GM21576 (cell line): ENCODE measurements around the gene SAMD4A.

ENCODE experiments used
- ATAC-seq: cut with Tn5 transposase; IDR thresholded peaks from one replicate; pipeline ENCODE4 v1.9.1; 2021; ENCODE audit warnings: mild to moderate bottlenecking, moderate library complexity; ENCODE audit not compliant: unreplicated experiment

Gene SAMD4A

DNA sequence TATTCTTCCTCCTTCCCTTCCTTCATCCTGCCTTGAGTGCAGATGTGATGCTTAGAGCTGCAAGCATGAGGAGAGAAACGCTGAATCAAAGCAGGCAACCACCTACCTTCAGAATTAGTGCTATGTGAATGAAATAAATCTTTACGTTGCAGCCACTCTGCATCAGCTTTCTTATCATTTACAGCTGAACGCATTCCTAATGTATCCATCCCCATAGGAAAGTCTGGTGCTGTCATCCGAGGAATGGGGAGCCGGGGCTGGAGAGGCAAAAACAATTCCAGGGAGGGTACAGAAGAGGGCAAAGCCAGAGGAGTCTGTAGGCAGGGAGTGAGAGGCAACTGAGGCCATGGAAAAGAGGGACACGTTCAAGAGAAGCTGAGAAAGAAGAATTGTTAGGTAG lies 245.7 kb downstream of the SAMD4A start:
- ATAC-seq, result no peak

DNA sequence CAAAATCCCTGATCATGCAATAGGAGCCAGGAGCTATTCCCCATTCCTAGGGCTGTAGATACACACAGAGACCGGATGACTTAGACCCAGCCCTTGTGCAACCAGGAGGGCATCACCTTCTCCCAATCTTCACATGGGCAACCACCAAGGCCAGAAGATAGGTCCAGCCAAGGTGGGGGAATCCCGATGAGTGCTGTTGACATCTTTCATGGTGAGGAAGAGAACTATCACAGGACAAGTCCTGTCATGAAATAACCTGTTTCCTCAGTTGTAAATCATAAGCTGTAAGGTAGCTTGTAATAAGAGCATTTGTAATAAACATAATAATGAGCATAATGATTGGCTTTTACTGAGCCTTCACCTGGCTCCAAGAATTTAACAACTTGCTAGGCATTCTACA lies 246.2 kb downstream of the SAMD4A start:
- no peak for ATAC-seq

DNA sequence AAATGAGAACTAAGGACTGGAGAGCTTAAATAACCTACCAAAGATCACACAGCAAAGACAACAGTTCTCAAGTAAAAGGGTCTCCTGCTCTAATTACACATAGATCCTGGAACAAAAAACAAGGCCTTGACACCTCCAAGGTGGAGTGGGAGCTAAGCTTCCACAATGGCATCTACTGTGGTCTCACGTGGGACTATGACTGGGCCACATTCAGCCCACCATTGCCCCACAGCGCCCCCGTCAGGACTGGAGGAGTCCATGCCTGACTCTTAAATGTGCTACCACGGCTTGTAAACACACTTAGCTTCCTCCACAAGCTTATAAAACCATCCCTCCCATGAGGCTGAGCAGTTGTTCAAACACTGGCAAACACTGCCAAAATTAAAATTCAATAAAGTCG lies 247.1 kb downstream of the SAMD4A start:
- no peak for ATAC-seq

DNA sequence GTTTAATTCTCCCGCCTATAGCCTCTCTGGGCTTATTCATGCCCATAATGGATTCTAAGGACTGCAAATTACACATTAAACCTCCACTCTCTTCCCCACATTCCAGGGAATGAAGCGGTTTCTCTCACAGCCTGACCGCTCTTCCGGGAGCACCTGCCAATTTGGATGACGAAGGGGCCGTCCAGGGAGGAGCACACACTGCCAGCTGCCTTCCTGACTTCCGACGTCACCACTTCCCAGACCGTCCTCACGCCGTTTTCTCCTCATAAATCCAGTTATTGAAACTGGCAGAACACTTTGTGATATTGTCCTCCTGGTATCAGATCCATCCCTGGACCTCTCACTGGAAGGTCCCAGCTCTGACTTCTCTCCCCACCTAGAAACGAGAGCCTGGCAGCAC lies 248.1 kb downstream of the SAMD4A start:
- ATAC-seq, result no peak

DNA sequence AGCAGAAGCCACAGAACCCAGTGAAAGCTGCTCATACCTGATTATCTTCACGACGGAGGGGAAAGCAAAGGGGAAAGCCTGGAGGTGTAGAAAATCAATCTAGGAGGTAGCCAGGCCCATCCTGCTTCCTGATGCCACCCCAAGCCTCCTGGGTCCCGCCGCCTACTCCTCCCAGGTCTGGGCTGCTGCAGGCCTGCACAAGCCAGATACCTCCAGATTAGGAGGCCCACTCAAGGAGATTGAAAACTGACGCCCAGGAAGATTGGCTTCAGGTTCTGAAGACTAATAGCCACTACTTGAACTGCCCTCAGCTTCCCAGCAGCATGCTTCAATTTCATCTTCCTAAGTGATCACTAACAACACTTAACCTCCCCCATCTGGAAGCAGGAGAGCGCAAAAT lies 248.6 kb downstream of the SAMD4A start:
- ATAC-seq, result no peak

DNA sequence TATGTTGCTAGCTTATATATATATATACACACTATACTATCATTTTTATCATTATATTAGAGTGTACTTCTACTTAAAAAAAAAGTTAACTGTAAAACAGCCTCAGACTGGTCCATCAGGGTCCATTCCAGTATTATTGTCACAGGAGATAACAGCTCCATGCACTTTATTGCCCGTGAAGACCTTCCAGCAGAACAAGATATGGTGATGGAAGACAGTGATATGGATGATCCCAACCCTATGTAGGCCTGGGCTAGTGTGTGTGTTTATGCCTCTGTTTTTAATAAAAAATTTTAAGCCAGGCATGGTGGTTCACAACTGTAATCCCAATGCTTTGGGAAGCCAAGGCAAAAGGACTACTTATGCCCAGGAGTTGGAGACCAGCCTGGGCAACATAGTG lies 249.5 kb downstream of the SAMD4A start:
- no peak for ATAC-seq

DNA sequence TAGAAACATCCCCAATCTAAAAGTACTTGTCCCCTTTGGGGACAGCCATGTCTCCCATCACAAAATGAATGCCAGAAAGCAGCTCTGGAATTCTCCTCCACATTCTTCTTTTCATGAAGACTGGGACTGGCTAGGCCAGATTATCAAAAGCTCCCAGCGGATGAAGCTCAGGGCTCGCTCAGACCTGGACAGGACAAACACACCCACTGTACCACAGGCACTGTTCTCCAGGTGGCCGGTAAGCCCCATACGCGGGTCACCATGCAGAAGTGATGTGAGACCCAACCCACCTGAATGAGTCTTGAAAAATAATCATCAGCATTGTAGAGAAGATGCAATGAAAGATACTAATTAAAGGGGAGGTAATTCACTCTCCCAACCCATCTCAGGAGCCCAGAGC lies 250.6 kb downstream of the SAMD4A start:
- no peak for ATAC-seq

DNA sequence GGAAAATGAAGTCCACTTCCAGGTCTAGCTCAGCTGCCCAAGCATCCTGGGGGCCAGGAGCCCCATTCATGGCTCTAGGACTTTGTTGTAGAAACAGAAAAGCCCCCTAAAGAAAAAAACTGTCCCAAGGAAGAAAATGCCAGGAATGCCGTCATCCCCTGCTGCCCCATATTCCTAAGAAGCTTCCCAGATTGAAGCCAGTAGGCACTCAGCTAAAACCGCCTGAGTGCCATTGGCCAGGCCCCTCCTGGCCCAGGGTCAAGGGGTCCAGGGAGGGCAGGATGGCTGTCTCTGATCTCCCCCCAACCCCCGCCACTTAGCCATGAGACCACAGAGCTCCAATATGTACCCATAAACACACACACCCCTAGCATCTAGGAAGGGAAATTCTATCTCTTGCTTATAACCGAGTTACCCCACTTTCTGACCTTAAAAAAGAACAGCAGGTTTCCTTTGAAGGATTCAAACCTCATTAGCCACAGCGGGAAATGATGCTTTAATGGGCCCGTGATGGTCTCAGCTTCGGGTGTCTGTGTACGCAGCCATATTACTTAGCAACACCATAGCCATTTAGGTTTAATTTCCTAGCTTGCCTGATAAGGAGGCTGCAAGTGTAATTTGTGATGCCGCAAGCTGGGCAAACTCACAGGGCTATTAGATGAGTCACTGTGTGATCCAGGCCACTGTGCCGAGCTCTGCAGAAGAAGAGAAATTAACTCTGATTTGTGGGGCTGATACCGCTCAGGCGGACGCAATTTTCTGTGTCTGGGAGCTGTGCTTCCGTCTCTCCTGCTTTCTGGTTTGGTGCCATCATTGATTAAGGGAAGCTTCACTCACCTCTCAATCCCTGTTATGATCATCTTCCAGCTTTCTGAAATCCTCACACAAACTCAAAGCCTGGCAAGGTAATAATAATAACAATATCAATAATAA lies 251.5 kb downstream of the SAMD4A start:
- no peak for ATAC-seq

DNA sequence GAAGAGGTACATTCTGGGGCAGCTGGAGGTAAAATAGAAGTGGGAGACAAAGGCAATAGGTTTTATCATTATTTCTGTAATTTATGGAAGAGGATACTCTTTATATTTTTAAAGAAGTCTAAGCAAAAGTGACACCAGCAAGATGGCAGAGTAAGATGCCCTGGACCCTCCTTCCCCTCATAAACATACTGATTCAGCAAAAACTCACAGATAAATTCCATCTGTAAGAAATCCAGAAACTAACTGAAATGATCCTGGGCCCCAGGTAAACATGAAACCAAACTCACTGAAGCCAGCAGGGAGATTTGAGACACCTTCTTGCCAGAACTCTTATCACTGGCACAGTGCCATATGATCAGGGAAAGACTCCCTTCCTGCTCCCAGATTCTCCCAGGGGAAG lies 255.8 kb downstream of the SAMD4A start:
- no peak for ATAC-seq

DNA sequence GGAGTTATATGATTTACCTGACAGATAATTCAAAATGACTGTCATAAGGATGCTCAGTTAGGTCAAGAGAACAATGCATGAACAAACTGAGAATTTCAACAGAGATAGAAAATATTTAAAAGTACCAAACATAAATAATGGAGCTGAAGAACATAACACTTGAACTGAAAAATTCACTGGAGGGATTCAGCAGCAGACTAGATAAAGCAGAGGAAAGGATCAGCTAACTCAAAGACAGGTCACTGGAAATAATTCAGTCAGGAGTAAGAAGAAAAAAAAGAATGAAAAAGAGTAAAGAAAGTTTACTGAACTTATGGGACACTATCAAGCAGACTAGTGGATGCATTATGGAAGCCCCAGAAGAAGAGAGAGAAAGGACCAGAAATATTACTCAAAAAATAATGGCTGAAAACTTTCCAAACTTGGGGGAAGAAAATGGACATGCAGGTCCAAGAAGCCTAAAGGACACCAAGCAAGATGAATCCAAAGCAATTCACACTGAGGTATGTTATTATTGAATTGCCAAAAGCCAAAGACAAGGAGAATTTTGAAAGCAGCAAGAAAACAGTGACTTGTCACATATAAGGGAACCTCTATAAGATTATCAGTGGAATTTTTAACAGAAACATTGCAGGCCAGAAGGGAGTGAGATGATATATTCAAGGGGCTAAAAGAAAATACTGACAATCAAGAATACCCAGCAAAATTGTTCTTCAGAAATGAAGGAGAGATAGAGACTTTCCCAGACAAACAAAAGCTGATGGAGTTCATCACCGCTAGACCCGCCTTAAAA lies 257.0 kb downstream of the SAMD4A start:
- ATAC-seq, result no peak

DNA sequence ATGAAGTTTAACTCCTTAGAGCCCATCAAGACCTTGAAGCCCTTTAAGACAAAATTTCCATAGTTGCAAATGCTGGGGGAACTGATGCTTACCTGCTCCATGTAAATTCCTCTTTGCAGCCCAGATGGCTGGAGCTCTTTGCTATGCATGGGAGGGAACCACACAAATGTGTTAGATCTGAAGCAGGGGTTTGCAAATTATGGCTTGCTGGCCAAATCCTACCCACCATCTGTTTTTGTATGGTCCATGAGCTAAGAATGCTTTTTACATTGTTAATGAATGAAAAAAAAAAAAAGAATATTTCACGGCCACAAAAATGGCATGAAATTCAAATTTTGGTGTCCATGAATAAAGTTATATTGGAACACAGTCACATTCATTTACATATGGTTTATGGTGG lies 261.1 kb downstream of the SAMD4A start:
- no peak for ATAC-seq

DNA sequence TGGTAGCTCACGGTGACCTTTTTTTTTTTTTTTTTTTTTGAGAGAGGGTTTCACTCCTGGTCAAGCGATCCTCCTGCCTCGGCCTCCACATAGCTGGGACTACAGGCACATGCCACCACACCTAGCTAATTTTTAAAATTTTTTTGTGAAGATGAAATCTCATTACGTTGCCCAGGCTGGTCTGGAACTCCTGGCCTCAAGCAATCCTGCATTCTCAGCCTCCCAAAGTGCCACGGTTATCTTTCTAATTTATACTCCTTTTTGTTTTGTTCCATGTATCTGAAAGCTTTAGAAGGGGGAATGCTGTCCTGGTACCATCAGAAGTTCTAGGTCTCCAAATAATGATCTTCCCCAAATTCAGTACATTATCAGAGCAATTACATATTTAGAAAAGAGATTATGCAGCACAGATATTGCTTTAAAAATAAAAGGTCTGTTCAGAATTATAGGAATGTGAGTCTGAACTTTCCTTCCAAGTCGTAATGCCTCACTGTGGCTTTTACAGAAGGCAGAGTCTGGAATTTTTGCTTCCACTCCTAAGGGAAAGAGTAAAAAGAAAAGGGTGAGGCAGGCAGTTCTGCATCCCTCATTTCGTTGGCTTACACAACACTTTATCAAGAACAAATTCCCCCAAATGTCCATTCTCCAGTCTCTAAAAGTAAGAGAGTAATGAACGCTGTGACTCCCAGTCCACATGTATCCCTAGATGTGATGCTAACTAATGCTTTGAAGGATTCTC lies 262.7 kb downstream of the SAMD4A start:
- no peak for ATAC-seq

DNA sequence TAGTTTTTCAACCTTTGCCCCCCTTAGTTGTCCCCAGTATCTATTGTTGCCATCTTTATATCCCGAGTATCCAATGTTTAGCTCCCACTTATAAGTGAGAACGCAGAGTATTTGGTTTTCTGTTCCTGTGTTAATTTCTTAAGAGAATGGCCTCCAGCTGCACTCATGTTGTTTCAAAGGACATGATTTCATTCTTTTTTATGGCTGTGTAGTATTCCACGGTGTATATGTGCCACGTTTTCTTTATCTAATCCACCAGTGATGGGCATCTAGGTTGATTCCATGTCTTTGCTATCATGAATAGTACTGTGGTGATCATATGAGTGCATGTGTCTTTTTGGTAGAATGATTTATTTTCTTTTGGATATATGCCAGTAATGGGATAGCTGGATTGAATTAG lies 263.7 kb downstream of the SAMD4A start:
- no peak for ATAC-seq

DNA sequence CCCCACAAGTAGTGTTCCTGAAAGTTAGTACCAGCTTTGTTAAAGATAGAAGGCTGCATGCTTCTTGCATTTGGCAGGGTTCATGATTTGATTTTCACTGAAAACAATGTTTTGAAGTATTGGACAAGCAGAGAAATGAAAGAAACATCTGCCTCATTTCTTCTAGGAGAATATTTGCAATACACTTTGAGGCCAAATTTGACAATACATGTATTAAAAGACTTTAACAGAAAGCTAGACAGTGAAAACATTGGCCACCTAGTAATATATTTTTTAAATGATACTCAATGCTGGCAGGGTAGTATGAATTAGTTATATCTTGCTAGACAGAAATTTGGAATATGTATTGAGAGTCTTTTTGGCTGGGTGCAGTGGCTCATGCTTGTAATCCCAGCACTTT lies 267.2 kb downstream of the SAMD4A start:
- no peak for ATAC-seq

DNA sequence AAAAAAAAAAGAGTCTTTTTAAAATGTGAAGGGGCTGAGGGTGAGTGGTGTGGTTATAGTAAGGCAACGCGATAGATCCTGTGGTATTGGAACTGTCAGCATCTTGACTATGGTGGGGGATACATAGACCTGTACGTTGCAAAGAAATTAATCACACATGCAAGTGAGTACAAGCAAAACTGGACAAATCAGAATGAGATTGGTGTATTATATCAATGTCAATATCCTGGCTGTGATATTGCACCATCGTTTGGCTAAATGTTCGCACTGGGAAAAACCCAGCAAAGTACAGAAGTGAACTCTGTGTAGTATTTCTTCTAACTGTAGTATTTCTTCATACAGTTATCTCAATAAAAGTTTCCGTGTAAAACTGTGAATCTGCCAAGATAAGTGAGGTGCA lies 267.8 kb downstream of the SAMD4A start:
- ATAC-seq, result no peak

DNA sequence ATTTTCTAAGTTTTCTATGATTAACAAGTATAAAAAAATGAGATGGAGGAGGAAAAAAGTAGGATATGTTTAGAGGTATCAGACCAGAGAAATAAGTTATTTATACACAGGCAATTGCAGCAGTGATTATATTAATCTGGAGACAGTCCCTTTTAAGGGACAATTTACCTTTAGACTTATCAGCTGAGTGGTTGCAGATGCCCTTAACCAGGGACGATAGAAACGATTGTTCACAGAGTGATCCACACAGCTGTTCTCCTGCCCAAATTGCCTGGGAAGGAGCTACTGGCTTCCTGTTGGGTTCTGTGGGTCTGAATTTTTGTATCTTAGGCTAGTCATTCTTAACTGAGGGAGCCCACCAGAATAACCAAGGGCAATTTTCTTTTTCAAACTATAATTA lies 269.3 kb downstream of the SAMD4A start:
- no peak for ATAC-seq

DNA sequence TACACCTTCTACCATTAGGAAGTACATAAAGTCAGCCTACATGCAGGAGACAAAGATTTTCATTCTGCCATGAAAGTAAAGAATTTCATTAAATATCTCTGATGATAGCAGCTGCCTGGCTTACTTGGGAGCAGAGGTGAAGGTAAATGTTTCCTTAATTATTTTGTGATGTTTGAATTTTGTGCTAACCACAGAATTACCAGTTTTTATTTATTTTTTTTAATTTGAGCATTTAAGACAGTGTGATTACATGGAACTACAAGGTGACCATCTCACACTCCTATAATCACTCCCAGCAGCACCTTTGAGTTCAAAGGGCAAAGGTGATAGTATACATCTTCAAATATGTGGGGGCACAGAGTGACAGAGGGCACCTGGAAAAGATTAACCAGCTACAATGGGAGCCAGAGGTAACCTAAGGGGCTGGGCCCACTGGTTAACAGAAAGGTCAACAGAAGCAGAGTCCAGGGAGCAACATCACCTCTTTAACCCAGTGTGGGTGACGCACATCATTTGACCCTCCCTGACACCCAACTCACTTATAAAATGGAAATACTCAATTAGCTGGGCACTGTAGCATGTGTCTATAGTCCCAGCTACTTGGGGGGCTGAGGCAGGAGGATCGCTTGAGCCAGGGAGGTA lies 270.7 kb downstream of the SAMD4A start:
- ATAC-seq, result no peak

DNA sequence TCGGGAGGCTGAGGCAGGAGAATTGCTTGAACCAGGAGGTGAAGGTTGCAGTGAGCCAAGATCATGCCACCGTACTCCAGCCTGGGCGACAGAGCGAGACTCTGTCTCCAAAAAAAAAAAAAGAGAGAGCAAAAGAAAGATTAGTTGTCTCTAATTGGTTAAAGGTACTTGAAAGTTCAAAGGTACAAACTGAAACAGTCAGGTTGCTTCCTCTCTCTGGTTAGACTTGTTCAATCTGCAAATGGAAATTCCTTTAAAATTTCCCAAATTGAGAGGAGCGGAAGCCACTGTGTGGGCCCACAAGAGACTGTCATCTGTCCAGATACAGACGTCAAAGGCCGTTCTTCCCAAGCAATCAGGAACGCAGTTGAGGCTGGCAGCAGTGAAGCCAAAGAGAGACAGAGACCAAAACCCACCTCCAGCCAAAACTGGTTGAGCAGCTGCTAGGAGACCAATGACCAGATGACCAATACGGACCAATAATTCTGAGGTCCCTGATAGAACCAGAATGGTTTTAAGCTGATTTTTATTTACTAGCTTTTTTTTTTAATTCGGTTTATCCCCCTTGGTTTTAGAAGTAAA lies 272.1 kb downstream of the SAMD4A start:
- no peak for ATAC-seq

DNA sequence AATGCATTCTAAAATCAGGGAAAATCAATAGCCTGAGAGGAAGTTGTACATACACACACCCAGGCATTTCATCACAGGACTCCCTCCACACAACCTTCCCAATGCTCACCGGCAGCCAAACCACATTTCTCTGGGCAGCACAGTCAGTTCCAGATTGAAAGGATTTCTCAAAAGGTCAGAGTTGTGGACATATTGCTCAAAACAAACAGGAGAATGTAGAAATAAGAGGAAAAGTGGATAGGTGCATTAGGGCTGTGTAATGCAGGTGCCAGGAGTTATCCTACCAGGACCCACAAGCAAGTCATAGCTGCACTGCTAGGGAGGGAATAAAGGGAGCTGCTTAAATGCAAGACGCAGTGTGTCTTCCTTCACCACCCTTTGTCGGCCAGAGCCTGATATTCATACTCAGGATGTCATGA lies 272.8 kb downstream of the SAMD4A start:
- no peak for ATAC-seq

DNA sequence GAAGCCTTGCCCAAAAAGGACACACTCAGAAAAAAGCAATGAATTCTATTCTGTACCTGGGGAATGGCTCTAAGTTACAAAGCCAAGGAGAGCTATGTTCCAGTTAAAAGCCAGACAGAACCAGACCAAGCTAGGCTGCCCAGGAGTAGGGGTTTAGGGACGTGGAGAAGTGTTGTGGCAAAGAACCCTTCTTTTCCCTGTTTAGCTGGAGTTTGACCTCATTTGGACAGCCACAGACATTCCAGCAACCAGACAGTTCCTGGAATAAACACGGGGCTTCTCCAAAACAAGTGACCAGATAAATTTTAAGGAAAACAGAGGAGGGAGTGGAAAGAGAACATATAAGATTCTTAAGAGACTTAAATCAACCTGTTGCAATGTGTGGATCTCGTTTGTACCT lies 273.4 kb downstream of the SAMD4A start:
- ATAC-seq, result no peak

DNA sequence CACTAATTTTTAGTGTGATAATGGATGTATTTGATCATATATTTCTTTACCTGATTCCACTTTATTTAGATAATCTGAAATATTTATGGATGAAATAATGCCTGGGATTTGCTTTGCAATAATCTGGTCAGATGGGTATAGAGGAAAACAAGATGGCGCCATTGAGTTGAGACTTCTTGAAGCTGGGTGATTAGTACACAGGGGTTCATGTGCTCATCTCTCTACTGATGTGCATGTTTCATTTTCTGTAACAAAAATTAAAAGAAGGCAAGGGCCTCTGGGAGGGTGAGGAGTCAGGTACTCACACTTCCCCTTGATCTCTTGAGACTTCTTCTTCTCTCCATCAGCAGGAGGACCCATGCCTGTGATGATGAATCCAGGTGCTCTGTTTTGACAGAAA lies 273.9 kb downstream of the SAMD4A start:
- no peak for ATAC-seq
